Measurements from ENCODE around the gene RCOR1.

The RCOR1 gene

DNA sequence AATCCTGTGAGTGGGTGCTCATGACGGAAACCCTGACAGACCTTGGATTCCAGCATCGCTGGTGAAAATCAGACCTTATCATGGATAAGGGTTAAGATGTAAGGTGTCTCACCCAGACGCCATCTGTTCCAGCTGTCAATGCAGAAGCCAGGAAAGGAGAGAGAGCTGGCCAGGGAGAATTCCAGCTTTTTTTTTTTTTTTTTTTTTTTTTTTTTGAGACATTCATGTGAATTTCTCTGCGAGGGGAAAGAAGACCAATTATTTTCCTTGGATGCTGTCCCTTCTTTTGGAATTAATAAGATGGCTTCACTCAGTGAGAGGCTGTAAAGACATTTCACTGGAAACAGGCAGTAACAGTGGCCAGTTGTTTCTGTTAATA, 186.6 kb downstream of the RCOR1 start:
- no peak for DNase-seq

DNA sequence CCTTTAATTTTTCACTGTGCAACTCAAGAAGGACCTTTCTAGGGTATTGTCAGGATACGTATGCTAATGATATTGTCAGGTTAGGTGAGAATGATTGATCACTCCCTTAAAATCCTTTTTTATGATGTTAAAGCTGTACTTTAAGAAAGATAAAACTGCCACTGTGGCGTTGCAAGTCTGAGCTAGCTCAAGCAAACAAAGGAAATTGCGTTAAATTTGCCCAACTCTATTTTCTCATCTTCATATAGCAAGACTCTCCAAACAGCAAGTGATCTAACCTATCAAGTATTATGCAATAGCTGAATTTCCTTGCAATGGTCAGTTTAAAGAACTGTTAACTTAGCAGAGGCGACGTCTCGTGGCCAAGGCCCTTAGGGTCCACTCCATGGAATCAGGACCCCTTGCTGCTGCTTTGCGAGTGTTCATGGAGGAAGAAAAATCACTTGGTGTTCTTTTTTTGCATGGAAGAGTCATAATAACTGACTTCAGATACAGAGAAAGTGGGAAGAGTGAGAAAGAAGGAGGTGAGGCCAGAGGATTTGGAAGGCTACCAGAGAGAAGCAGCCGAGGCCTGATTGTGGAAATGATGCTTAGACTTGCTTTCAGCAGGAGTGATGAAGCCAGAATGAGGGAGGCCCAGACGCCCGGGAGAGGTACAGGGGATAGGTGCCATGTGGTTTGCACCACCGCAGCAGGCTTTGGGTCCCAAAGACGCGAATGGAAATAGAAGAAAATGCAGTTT, 187.3 kb downstream of the RCOR1 start:
- no peak for DNase-seq
